ENCODE measurements around the gene IL10RB. TPM values are rescaled to one million over a fixed set of nuclear protein-coding genes. Genes with fewer than 3 reads are reported as not detected.

IL10RB gene
- total RNA-seq, 1 experiment from 2014 or later: 3.1 TPM

DNA sequence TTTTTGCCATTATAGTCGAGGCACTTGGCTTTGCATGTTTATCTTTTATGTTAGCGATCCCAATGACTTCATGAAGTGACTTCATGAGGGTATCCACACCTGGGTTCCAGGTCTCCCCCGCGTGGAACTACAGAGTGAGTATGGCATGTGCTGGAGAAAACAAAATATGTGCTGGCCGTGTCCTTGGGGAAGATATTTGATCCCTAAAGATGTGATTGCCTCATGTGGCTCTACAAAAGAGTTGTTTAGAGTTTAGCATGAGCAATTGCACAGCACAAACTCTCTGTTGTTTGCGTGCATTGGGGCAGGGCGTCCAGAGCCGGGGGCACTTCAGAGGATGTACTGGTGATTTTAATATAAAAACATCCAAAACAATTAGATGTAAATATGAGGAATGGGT is 4.8 kb downstream of the IL10RB start:
- H3K27ac Mint-ChIP-seq: no peak overlapping the region; a peak in 1 of 7 replicates
- no CpG with 5 or more reads among the region's 8 CpGs for WGBS (ENCODE audit: extremely low coverage, insufficient read length, low lambda C conversion rate)
- H3K27me3 Mint-ChIP-seq (ENCODE audit: low read depth): peaks cover 6% of the 10 kb centered on the region

More for the DNA sequence above, 4.8 kb downstream of the IL10RB start:
- H3K9me3 Mint-ChIP-seq: no peaks in the 10 kb centered on the region
- Histone ChIP-seq H3K4me1 (ENCODE audit: insufficient read depth, low read length) (no peaks in the 10 kb centered on the region), H3K14ac (ENCODE audit: insufficient read depth, low read length) (no peak overlapping the region), H2BK5ac (ENCODE audit: insufficient read length, low read length) (no peak overlapping the region), H3K56ac (ENCODE audit: insufficient read length, low read depth, low read length) (no peak overlapping the region), H3K27me3 (ENCODE audit: insufficient read depth, low read length) (no peaks in the 10 kb centered on the region), H3K9me3 (ENCODE audit: control insufficient read depth, low read depth, low read length) (no peaks in the 10 kb centered on the region), H2BK20ac (ENCODE audit: low read depth, low read length, poor library complexity, severe bottlenecking) (no peak overlapping the region), H3K4ac (ENCODE audit: low read depth, low read length) (no peak overlapping the region), H3K79me2 (ENCODE audit: insufficient read depth, low read length) (no peaks in the 10 kb centered on the region), H2AK5ac (ENCODE audit: insufficient read length, low read length) (no peak overlapping the region), H4K5ac (ENCODE audit: insufficient read length, low read depth, low read length) (no peak overlapping the region), H3K9ac (ENCODE audit: extremely low read depth, insufficient read length, low read length) (no peak overlapping the region), H4K20me1 (ENCODE audit: control insufficient read depth, insufficient read depth, insufficient read length) (no peaks in the 10 kb centered on the region), H2AFZ (ENCODE audit: low read length) (no peak overlapping the region), H3K23ac (ENCODE audit: insufficient read length, low read depth, low read length) (no peak overlapping the region), H2BK120ac (ENCODE audit: low read depth, low read length, poor library complexity, severe bottlenecking) (no peak overlapping the region), H4K8ac (replicated peaks; ENCODE audit: insufficient read length, low read depth, low read length) (no peak overlapping the region), H3K18ac (ENCODE audit: insufficient read length, low read depth, low read length) (no peak overlapping the region), H3K79me1 (ENCODE audit: insufficient read depth, low read depth, low read length, poor library complexity, severe bottlenecking) (no peaks in the 10 kb centered on the region), H3K23me2 (ENCODE audit: insufficient read length, low read depth, low read length, poor library complexity, severe bottlenecking) (no peaks in the 10 kb centered on the region), H3T11ph (ENCODE audit: low read length) (no peak overlapping the region), H3K4me2 (ENCODE audit: insufficient read depth, insufficient read length, low read length) (no peak overlapping the region), H2BK12ac (ENCODE audit: insufficient read length, low read depth, low read length) (no peak overlapping the region), H3K27ac (ENCODE audit: insufficient read length, low read depth, low read length) (no peak overlapping the region), H2BK15ac (ENCODE audit: low read depth, low read length) (no peak overlapping the region; the same call in 1 of the 2 replicates), H4K91ac (ENCODE audit: insufficient read length, low read depth, low read length) (no peak overlapping the region)
- H3K36me3 Mint-ChIP-seq (ENCODE audit: insufficient read depth in 1 of 3, low read depth in 3 of 3): no peaks in the 10 kb centered on the region; a peak in 1 of 7 replicates
- peaks cover 6 to 8% of the 10 kb centered on the region in 2 experiments for H3K4me1 Mint-ChIP-seq
- no peak overlapping the region for H3K4me3 Mint-ChIP-seq
- no peak for TF ChIP-seq CTCF (conservative IDR thresholded peaks at IDR 0.05)
- DNase-seq: no peak

Measured in H9 (cell line).